ENCODE measurements around the gene LURAP1L.

LURAP1L gene

GRCh38 chr9:12853051-12853450 lies 78.2 kb downstream of the LURAP1L start:
- no peak for DNase-seq (ENCODE audit: low read depth)
- no peak overlapping the region for H3K4me3 ChIP-seq (ENCODE audit: low read length)
- TF ChIP-seq, protein P1, sequence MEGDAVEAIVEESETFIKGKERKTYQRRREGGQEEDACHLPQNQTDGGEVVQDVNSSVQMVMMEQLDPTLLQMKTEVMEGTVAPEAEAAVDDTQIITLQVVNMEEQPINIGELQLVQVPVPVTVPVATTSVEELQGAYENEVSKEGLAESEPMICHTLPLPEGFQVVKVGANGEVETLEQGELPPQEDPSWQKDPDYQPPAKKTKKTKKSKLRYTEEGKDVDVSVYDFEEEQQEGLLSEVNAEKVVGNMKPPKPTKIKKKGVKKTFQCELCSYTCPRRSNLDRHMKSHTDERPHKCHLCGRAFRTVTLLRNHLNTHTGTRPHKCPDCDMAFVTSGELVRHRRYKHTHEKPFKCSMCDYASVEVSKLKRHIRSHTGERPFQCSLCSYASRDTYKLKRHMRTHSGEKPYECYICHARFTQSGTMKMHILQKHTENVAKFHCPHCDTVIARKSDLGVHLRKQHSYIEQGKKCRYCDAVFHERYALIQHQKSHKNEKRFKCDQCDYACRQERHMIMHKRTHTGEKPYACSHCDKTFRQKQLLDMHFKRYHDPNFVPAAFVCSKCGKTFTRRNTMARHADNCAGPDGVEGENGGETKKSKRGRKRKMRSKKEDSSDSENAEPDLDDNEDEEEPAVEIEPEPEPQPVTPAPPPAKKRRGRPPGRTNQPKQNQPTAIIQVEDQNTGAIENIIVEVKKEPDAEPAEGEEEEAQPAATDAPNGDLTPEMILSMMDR (conservative IDR thresholded peaks at IDR 0.05; ENCODE audit: low read depth, low read length), result no peak

DNA sequence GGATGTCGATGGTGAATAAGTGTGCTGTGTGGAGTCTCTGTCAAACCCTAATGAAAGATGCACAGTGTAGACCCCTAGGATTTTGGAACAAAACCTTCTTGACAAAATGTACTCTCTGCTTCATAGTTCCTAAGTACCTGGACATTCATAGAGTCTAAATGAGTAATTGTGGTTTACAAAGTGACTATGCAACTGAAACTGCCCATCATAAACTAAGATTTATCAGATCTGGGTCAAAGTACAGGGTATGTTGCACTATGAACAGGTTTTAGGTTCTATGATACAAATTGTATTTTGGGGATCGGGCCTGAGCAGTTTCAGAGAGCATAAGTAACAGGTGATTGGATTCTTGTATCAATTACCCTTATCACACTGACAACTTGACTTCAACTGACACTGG lies 79.4 kb downstream of the LURAP1L start:
- TF ChIP-seq, protein P1 (conservative IDR thresholded peaks at IDR 0.05; ENCODE audit: low read depth, low read length), result no peak
- no peak overlapping the region for H3K4me3 ChIP-seq (ENCODE audit: low read length)
- no peak for DNase-seq (ENCODE audit: low read depth)

DNA sequence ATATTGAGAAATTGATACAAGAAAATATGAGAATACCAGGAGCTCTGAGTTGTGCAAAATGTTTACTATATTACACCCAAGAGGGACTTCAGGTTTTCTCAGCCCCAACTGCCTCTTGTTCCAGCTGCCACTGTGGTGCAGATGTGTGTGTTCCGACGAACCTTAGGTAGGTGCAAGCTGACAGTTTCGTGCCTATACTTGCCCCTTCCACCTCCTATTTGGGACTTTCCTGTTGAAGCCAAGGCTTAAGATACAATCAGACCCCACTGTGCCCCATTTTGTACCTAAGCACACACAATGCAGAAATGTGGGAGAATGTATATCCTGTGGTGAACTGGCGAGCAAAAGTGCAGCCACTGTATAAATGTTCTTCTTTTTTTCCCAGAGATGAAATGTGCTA lies 80.2 kb downstream of the LURAP1L start:
- no peak for DNase-seq (ENCODE audit: low read depth)
- no peak overlapping the region for H3K4me3 ChIP-seq (ENCODE audit: low read length)
- TF ChIP-seq, protein P1 (conservative IDR thresholded peaks at IDR 0.05; ENCODE audit: low read depth, low read length), result no peak

DNA sequence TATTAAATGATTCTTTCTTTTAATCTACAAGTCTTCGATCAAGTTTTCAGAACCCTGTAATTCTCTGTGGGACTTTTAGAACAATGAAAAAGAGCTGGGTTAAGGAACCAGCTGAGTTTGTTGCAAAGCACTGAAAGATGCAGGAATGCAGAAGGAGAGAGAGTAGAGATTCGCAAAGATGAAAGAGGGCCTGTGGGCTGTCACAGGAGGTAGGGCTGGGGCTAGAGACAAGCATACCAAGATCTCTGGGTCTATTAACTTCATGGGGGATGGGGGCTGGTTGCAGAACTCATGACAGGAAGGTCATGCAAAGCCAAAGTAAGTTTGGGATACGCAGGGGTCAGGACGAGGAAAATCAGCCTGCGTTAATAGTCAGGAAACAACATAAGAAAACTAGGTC lies 81.8 kb downstream of the LURAP1L start:
- DNase-seq (ENCODE audit: low read depth), result no peak
- H3K4me3 ChIP-seq (ENCODE audit: low read length), result no peak overlapping the region
- TF ChIP-seq, protein P1 (conservative IDR thresholded peaks at IDR 0.05; ENCODE audit: low read depth, low read length), result no peak

- TF ChIP-seq, protein P1 (conservative IDR thresholded peaks at IDR 0.05; ENCODE audit: low read depth, low read length), result no peak
- DNase-seq (ENCODE audit: low read depth), result no peak
- no peak overlapping the region for H3K4me3 ChIP-seq (ENCODE audit: low read length)
Measured at GRCh38 chr9:12859704-12860251, 85.0 kb downstream of the LURAP1L start.

DNA sequence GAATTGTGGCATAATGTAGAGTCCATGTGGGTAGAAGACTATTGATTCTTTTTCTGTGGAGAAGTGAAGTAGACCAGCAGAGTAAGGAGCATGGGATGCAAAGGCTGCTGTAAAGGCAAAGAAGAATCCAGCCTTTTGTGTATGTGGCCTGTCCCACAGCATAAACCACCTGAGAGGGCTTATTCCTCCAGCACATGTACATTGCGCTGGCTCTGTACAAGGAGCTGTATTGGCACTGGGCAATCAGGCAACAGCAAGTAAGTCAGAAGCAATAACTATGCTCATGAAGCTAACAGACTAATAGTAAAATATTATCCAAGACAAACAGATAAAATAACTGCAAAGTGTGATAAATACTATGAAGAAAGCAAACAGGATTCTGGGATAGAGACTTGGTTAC lies 86.2 kb downstream of the LURAP1L start:
- TF ChIP-seq, protein P1 (conservative IDR thresholded peaks at IDR 0.05; ENCODE audit: low read depth, low read length), result no peak
- no peak for DNase-seq (ENCODE audit: low read depth)
- H3K4me3 ChIP-seq (ENCODE audit: low read length), result no peak overlapping the region

DNA sequence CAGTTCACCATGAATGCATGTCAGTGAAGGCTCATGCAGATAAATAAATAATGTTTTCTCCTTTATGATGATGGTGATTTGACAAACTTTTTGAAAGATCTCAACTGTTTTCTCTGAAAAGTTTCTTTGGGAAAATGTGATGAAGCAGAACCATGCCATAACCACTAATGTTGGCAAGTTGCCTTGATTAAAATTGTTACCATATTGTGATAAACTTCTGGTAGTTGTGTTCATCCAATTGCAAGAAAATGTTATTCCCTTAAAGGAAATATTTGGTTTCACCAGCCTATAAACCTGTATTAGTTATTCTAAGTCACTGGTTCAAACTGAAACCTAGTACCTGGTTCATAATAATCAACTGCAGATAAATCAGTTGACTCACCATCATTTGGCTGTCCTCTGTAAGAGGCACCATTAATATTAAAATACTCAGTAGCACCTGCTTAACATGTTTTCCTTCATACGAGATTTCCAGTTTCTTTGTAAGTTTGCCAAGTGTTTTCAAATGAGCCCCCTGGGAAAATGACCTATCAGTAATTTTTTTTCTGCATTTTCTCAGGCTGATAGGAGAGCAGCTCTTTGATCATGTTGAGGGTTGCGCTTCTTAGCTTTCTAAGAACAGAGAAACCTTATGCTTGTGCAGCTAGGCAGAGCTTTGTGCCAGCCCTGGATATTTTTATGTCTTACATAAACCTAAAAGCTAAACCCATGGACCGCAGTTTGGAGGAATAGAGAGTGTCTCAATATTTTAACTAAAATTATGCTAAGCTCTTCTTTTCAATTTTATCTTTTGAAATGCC lies 88.0 kb downstream of the LURAP1L start:
- TF ChIP-seq, protein P1 (conservative IDR thresholded peaks at IDR 0.05; ENCODE audit: low read depth, low read length), result no peak
- H3K4me3 ChIP-seq (ENCODE audit: low read length), result no peak overlapping the region
- DNase-seq (ENCODE audit: low read depth), result no peak

Measured in retinal pigment epithelial cell (primary cell).